ENCODE data around the gene PLTP.

DNA sequence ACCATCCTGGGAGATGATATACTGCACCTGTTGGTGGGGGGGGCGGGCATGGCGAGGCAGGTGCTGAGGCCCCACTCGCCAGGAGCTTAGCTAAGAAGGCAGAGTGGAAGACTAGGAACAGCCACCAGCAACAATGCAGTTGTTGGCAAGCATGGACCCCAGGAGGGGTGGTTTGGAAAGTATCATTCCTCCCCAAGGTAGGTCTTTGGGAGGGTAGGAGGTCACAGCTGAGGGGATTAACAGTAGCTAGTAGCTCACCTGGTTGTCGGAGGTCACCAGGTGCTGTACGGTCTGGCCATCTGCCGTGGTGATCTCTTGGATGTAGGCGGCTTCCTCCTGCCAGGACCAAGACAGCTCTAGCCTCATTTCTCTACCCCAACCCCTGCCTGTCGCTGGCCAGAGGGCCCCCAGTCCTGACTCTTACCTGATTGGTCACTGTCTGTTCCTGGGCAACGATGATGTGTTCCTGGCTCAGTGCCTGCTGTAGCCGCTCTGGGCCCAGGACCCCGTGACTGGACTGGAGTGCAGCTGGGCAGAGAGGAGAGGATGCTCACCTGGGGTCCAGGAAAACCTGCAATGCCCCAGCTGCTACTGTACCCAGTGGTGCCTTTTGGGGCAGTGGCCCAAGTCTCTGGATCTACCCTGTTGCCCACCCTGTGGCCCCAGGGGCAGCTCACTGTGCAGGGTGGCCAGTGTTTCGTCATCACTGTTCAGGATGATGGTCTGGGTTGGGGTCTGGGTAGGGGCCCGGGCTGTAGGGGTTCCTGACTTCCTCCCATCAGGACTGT is 37.8 kb upstream of the PLTP start:
- TF ChIP-seq, protein P1, sequence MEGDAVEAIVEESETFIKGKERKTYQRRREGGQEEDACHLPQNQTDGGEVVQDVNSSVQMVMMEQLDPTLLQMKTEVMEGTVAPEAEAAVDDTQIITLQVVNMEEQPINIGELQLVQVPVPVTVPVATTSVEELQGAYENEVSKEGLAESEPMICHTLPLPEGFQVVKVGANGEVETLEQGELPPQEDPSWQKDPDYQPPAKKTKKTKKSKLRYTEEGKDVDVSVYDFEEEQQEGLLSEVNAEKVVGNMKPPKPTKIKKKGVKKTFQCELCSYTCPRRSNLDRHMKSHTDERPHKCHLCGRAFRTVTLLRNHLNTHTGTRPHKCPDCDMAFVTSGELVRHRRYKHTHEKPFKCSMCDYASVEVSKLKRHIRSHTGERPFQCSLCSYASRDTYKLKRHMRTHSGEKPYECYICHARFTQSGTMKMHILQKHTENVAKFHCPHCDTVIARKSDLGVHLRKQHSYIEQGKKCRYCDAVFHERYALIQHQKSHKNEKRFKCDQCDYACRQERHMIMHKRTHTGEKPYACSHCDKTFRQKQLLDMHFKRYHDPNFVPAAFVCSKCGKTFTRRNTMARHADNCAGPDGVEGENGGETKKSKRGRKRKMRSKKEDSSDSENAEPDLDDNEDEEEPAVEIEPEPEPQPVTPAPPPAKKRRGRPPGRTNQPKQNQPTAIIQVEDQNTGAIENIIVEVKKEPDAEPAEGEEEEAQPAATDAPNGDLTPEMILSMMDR (IDR thresholded peaks at IDR 0.05), result no peak
- no peak for TF ChIP-seq POLR2A (IDR thresholded peaks at IDR 0.05)

All from heart left ventricle (tissue), 13 donors.